AG09319 (cell line): ENCODE measurements around the gene AMPD1.

Source experiments
- DNase-seq: peaks from one replicate; pipeline ENCODE4 v3.0.0-alpha.2; 2010; ENCODE audit warnings: low read depth; ENCODE audit errors: extremely low read depth
- TF ChIP-seq, protein P1 (sequence below): IDR thresholded peaks from 2 replicates; pipeline ENCODE4 v1.5.1; 2011; ENCODE audit warnings: low read depth, mild to moderate bottlenecking, inconsistent platforms, low read length, moderate library complexity

The AMPD1 gene

DNA sequence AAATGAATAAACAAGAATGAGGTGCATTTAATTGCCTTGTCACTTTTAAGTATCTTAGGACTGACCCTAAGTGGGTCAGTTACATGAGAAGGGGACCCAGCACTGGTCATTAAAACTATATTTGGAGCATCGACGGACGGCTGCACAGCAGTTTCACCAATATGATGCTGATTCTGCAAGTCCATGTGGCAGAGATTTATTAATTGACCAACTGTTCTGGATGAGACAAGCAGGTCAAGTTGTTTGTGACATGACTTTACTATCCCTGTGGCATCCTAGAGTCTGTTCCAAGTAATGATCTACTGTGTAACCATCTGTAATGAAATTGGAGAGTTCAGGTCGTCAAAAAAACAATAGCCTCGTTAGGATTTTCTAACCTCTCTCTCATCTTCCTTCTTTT, 9.5 kb downstream of the AMPD1 start:
- TF ChIP-seq, protein P1, sequence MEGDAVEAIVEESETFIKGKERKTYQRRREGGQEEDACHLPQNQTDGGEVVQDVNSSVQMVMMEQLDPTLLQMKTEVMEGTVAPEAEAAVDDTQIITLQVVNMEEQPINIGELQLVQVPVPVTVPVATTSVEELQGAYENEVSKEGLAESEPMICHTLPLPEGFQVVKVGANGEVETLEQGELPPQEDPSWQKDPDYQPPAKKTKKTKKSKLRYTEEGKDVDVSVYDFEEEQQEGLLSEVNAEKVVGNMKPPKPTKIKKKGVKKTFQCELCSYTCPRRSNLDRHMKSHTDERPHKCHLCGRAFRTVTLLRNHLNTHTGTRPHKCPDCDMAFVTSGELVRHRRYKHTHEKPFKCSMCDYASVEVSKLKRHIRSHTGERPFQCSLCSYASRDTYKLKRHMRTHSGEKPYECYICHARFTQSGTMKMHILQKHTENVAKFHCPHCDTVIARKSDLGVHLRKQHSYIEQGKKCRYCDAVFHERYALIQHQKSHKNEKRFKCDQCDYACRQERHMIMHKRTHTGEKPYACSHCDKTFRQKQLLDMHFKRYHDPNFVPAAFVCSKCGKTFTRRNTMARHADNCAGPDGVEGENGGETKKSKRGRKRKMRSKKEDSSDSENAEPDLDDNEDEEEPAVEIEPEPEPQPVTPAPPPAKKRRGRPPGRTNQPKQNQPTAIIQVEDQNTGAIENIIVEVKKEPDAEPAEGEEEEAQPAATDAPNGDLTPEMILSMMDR = no peak
- DNase-seq = no peak

GRCh38 chr1:114677691-114678090, 17.7 kb downstream of the AMPD1 start:
- TF ChIP-seq, protein P1 = no peak
- no peak for DNase-seq

DNA sequence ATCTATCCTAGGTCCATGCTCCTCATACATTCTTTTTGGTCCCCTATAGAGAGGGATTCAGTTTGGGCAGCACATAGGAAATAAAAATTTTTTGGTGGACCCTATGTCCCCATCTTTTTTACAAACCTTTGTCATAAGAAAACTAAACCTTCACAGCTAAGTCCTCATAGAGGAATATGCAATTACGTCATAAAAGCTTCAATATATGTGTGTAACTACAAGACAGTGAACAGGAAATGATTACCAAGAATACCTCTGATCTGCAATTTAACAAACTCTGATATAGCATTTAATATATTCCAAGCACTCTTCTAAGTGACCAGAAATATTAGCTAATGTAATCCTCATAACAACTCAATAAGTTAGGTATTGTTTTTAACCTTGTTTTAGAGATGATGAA, 19.2 kb downstream of the AMPD1 start:
- DNase-seq = no peak
- TF ChIP-seq, protein P1 = no peak

GRCh38 chr1:114671939-114672275, 23.4 kb downstream of the AMPD1 start:
- TF ChIP-seq, protein P1 = no peak

DNA sequence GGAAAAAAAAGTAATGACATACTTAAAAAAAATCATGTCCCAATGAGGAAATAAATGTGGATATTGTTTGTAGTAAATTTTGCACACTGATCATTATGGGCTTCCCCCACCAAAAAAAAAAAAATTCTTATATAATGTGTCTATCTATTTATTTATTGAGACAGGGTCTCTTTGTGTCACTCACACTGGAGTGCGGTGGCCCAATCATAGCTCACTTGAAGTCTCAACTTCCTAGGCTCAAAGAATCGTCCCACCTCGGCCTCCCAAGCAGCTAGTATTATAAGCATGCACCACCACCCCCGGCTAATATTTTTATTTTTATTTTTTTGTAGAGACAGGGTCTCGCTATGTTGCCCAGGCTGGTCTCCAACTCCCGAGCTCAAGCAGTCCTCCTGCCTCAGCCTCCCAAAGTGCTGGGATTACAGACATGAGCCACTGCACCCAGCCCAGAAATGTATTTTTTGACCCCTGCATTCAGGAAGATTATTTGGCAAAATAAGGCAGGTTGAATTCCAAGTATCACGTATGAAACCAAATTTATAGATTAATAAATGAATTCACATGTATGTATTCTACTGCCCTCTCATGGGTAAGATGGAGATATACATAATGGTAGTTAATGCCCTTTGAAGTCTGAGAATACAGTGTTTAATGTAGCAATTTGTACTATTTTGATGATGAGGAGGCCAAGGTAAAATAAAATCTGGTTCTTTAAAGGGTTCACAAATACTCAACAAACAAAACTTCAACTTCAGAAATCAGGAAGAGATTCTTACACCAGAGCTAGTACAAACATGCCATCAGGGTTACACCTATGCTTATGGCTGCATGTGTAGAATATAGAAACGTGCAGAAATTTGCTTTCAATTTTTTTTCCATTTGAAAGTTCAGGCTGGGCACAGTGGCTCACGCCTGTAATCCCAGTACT, 24.1 kb downstream of the AMPD1 start:
- no peak for DNase-seq
- TF ChIP-seq, protein P1 = peak; percentile 22

More at GRCh38 chr1:114671939-114672275, 23.4 kb downstream of the AMPD1 start:
- DNase-seq = no peak

DNA sequence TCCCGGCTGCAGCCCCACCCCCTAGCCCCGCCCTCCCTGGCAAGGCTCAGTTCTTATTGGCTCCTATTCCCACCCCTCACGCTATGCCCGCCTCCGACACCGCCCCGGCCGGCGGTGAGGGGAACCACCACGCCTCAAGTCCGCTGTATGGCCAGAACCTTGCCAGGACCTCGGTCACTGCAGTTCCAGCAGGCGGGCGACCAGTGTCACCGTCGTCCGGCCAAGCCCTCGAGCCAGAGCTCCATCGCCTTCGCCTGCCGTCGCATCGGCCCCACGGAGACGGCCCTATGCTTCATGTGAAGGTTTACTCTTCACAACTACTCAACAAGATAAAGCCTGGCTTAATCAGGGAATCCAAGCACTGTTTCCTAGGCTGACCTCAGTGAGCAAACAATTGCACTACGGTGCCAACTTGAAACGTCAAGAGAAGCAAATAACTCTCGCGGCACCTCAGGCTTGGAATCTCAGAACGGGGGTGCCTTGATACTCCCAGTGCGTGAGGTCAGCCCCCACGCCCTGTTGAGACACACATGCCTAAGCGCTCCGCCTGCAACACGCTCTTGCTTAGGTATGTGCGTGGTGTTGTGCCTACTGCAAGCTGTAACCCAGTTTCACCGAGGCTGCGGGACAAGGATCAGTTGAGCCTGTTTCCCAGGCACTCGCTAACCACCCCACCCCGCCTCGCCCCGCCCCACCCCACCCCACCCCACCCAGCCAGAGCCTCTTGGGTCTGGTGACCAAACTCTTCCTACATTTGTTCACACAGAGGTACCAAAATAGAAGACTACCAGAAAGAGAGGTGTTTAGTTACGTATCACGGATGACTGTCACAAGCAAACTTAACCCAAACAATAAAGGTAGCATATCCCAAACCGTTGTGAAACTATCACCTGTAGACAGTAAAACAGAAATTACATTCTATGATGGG, 25.0 kb downstream of the AMPD1 start:
- TF ChIP-seq, protein P1 = no peak
- DNase-seq = peak; percentile 62

DNA sequence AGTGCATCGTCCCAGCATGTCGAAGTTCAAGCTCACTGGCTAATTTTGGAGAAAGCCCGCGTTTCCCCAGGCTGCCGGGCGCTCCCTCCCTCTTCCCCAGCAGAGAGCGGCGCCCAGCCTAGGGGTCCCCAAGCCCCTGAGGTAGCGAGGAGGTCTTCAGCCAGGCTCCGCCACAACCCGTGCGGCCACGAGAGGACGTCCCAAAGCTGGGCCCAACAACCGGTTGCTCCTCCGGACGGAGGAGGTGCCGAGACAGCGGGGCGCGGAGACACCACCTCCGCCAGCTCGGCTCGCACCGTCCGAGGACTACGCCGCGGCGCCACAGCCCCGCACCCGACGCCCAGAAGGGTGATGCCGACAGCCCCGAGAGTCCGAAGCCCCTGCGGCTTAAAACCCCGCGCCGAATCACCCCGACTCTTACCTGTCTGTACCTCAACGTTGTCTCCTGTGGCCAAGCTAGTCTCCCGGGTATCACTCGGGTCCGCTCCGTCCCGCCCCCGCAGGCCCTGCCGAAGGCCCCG, 25.7 kb downstream of the AMPD1 start, which contains the start of gene DENND2C:
TSS of gene DENND2C (minus strand) at position 488 of the 521 bp plus-strand sequence. CDS start 44,065 bp downstream, outside the sequence.
- no peak for DNase-seq
- TF ChIP-seq, protein P1 = peak; percentile 15
